Lung microvascular endothelial cell (primary cell): Measurements from ENCODE around the gene HOXC6. TPM values are rescaled to one million over a fixed set of nuclear protein-coding genes. Genes with fewer than 3 reads are reported as not detected.
"Not testable (repeated sequence)": the region's sequence is repeated elsewhere in the genome, so short reads cannot be mapped to it uniquely, and the experiment has no call there.

Experiments used
- DNase-seq, 2 donors: peaks; one replicate each; pipeline versions ENCODE4 v3.0.0 to v3.0.0-alpha.2; 2010; ENCODE audit warnings: low read depth in 2 of 2
- total RNA-seq: library from RNA; depleted of rRNA; stranded (reverse); fragments of >200 nt; gene quantifications from 2 replicates; pipeline ENCODE4 v1.2.1, GENCODE V29; 2014

Gene HOXC6
- total RNA-seq, 1 donor from 2014 or later: not detected

GRCh38 chr12:54054742-54055194, 26.5 kb downstream of the HOXC6 start:
- no peak for DNase-seq

GRCh38 chr12:54055552-54055951, 27.3 kb downstream of the HOXC6 start:
- DNase-seq: no peak

GRCh38 chr12:54056110-54056509, 27.9 kb downstream of the HOXC6 start:
- DNase-seq: no peak

- no peak for DNase-seq
Observed at GRCh38 chr12:54058128-54058768, 30.0 kb downstream of the HOXC6 start.

GRCh38 chr12:54059668-54060067, 31.4 kb downstream of the HOXC6 start:
- no peak for DNase-seq

GRCh38 chr12:54060174-54060974, 32.1 kb downstream of the HOXC6 start:
- DNase-seq: no peak

GRCh38 chr12:54060975-54061778, 32.9 kb downstream of the HOXC6 start:
- no peak for DNase-seq

GRCh38 chr12:54065677-54066076, 37.4 kb downstream of the HOXC6 start:
- DNase-seq: no peak

- DNase-seq: no peak
Observed at GRCh38 chr12:54066408-54066807, 38.2 kb downstream of the HOXC6 start.

GRCh38 chr12:54068418-54069070, 40.3 kb downstream of the HOXC6 start:
- no peak for DNase-seq

GRCh38 chr12:54071942-54072341, 43.7 kb downstream of the HOXC6 start:
- no peak for DNase-seq

- DNase-seq: no peak
Observed at GRCh38 chr12:54074308-54074707, 46.1 kb downstream of the HOXC6 start.

GRCh38 chr12:54075409-54075808, 47.2 kb downstream of the HOXC6 start:
- no peak for DNase-seq

GRCh38 chr12:54075974-54076373, 47.7 kb downstream of the HOXC6 start:
- no peak for DNase-seq

- DNase-seq: not testable (repeated sequence)
Observed at GRCh38 chr12:54077843-54078242, 49.6 kb downstream of the HOXC6 start.

GRCh38 chr12:54079115-54079514, 50.9 kb downstream of the HOXC6 start:
- not testable (repeated sequence) for DNase-seq

Other genes with a start within 250 kb of the HOXC6 start
- gene HOXC13, start 89.6 kb upstream of the HOXC6 start, total RNA-seq: not detected in 2 replicates
- gene HOXC12, start 73.5 kb upstream of the HOXC6 start, total RNA-seq: not detected in 2 replicates
- gene HOXC11, start 55.3 kb upstream of the HOXC6 start, total RNA-seq: not detected in 2 replicates
- gene HOTAIR, start 53.5 kb upstream of the HOXC6 start, total RNA-seq: not detected in 2 replicates
- gene HOXC10, start 43.3 kb upstream of the HOXC6 start, total RNA-seq: not detected in 2 replicates
- gene HOXC9, start 28.3 kb upstream of the HOXC6 start, total RNA-seq: 0.22 TPM in 1 of 2 replicates, not detected in the other
- not detected in 2 replicates for gene HOXC8, start 19.5 kb upstream of the HOXC6 start, total RNA-seq
- not detected in 2 replicates for gene HOXC5, start 4.6 kb downstream of the HOXC6 start, total RNA-seq
- not detected in 2 replicates for gene HOXC4, start 25.4 kb downstream of the HOXC6 start, total RNA-seq
- 15.7 and 21.2 TPM in 2 replicates for gene SMUG1, start 160.5 kb downstream of the HOXC6 start, total RNA-seq